ENCODE measurements around the gene CPT1C. TPM values are rescaled to one million over a fixed set of nuclear protein-coding genes. Genes with fewer than 3 reads are reported as not detected.
A peak's percentile ranks its signal among the peaks of the same experiment; 100 is the strongest.

CPT1C gene
- total and polyA plus RNA-seq, 2 donors (not counting 3 experiments of a cell fraction or from before 2014, with no cell fraction given): 45.7 to 80.8 TPM

DNA sequence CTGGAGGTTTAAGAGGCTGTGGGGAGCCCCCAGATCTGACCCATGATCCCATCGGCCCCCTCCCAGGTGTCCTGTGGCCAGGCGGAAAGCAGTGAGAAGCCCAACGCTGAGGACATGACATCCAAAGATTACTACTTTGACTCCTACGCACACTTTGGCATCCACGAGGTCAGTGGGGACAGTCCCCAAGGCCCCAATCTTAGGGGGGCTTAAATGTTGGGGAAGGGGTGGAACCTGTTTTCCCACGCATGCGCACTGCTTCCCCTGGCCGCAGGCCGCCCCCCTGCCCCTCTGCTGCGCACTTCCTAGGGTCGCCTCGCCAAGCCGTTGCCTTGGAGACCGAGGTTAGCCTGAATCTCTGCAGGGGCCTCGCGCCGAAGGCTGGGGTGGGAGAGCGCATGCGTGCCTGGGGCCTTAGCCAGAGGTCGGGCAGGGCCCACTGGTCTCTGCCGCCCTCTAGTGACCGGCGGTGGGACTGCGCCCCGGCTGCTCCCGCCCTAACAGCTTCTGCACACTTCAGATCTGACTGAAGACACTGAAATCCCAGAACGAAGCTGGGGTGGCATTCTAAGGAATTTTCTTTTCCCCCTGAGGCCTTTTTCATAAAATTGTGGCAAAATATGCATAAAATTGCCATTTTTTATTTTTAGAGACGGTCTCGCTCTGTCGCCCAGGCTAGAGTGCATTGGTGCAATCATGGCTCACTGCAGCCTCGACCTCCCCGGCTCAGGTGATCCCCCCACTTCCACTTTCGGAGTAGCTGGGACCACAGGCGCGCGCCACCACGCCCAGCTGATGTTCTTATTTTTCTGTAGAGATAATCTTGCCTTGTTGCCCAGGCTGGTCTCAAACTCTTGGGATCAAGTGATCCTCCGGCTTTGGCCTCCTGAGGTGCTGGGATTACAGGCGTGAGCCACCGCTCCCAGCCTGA, 10.2 kb upstream of the CPT1C start:
- H3K79me2 ChIP-seq (ENCODE audit: control insufficient read depth, insufficient read depth, low read length): peaks cover 47% of the 10 kb centered on the region
- dilution Hi-C loops (cut with MboI; ENCODE audit: extremely low pct_ligation_motif_present, low sequenced_read_pairs): no loop called here

More for the DNA sequence above, 10.2 kb upstream of the CPT1C start:
- TF ChIP-seq, protein P1, sequence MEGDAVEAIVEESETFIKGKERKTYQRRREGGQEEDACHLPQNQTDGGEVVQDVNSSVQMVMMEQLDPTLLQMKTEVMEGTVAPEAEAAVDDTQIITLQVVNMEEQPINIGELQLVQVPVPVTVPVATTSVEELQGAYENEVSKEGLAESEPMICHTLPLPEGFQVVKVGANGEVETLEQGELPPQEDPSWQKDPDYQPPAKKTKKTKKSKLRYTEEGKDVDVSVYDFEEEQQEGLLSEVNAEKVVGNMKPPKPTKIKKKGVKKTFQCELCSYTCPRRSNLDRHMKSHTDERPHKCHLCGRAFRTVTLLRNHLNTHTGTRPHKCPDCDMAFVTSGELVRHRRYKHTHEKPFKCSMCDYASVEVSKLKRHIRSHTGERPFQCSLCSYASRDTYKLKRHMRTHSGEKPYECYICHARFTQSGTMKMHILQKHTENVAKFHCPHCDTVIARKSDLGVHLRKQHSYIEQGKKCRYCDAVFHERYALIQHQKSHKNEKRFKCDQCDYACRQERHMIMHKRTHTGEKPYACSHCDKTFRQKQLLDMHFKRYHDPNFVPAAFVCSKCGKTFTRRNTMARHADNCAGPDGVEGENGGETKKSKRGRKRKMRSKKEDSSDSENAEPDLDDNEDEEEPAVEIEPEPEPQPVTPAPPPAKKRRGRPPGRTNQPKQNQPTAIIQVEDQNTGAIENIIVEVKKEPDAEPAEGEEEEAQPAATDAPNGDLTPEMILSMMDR (IDR thresholded peaks at IDR 0.05; ENCODE audit: extremely low read depth in 1 of 2, insufficient read depth in 1 of 2, low read depth in 1 of 2, low read length in 2 of 2): peak; percentile 100
- TF ChIP-seq MYC (IDR thresholded peaks at IDR 0.05; ENCODE audit: low read depth, low read length) (peak; percentile 3), POLR2AphosphoS5 (IDR thresholded peaks at IDR 0.05; ENCODE audit: insufficient read depth, low read depth, low read length) (no peak), POLR2A (IDR thresholded peaks at IDR 0.05; ENCODE audit: low read depth, low read length) (no peak)
- H3K9me3 ChIP-seq (replicated peaks; ENCODE audit: control insufficient read depth, insufficient read depth, low read length): no peaks in the 10 kb centered on the region
- H2AFZ ChIP-seq (ENCODE audit: low read depth, low read length): no peak overlapping the region
- H3K9ac ChIP-seq (replicated peaks; ENCODE audit: extremely low read depth, insufficient read depth, low read length): no peak overlapping the region
- no peak overlapping the region for H3K4me3 ChIP-seq (replicated peaks in 1 of 3; ENCODE audit: insufficient read depth in 1 of 3, low read depth in 1 of 3, low read length in 3 of 3)
- peaks cover 23% of the 10 kb centered on the region for H3K4me1 ChIP-seq (ENCODE audit: control insufficient read depth, extremely low read depth, insufficient read depth, low read length)
- POLR2A ChIA-PET: no interaction called here
- no TSS peak for BruUV-seq (replicated peaks)
- peak; percentile 89 for DNase-seq (ENCODE audit: low read depth, low spot score)
- FAIRE-seq: peak; percentile 80
- H3K27ac ChIP-seq (ENCODE audit: insufficient read depth, low read depth, low read length): no peak overlapping the region
- no peak overlapping the region for H3K4me2 ChIP-seq (ENCODE audit: insufficient read depth, low read length)
- peaks cover 8 to 22% of the 10 kb centered on the region in 2 experiments for H3K36me3 ChIP-seq (ENCODE audit: control insufficient read depth in 2 of 2, extremely low read depth in 1 of 2, insufficient read depth in 2 of 2, low read length in 2 of 2)
- H3K9me1 ChIP-seq (replicated peaks; ENCODE audit: control insufficient read depth, extremely low read depth, insufficient read depth, low read length): no peaks in the 10 kb centered on the region
- CTCF ChIA-PET: interaction anchor here (0.5 to 1.6 kb wide), 11 partner anchors 8 to 207 kb away, joined by 3 to 9 read pairs (median 4); partner anchors contain the start of genes ADM5 and CPT1C
- H4K20me1 ChIP-seq (replicated peaks; ENCODE audit: control insufficient read depth, extremely low read depth, insufficient read depth, low read length): no peaks in the 10 kb centered on the region
- intact Hi-C loops (cut with micrococcal nuclease): no loop called here
- H3K27me3 ChIP-seq (ENCODE audit: control insufficient read depth in 2 of 2, insufficient read depth in 2 of 2, low read length in 2 of 2): no peaks in the 10 kb centered on the region
